Gastrocnemius medialis (tissue), 4 donors: ENCODE measurements around the gene BRAF. TPM values are rescaled to one million over a fixed set of nuclear protein-coding genes. Genes with fewer than 3 reads are reported as not detected.

Experiments
- ATAC-seq, 2 donors: fragments of 150-250 bp; one replicate each; pipeline ENCODE4 v1.9.1; 2016
- DNase-seq, 2 donors: peaks; one replicate each; pipeline ENCODE4 v3.0.0-alpha.2; 2019
- H3K27ac ChIP-seq, 4 donors: fragments of 200-600 bp; sonication (generic); 1 replicate in 1 of 4; 2 replicates in 3 of 4; pipeline ENCODE4 v1.5.1; 2016 to 2018; ENCODE audit warnings: mild to moderate bottlenecking in 2 of 4, moderate library complexity in 1 of 4
- H3K27me3 ChIP-seq, 3 donors: fragments of 200-600 bp; sonication (generic) in 2 of 3; 1 replicate in 1 of 3; 2 replicates in 2 of 3; pipeline versions ENCODE4 v1.5.1 to v1.6.0; 2016 to 2019; ENCODE audit warnings: mild to moderate bottlenecking in 1 of 3, moderate library complexity in 1 of 3
- H3K36me3 ChIP-seq, 2 donors: fragments of 200-600 bp; sonication (generic) in 1 of 2; one replicate each; pipeline ENCODE4 v1.5.1; 2017 to 2018
- H3K4me1 ChIP-seq, 2 donors: fragments of 200-600 bp; sonication (generic) in 1 of 2; one replicate each; pipeline ENCODE4 v1.5.1; 2016 to 2017; ENCODE audit warnings: mild to moderate bottlenecking in 2 of 2
- H3K4me3 ChIP-seq, 4 donors: fragments of 200-600 bp; sonication (generic) in 3 of 4; 1 replicate in 1 of 4; 2 replicates in 3 of 4; pipeline ENCODE4 v1.5.1; 2016 to 2019; ENCODE audit warnings: mild to moderate bottlenecking in 2 of 4
- H3K9me3 ChIP-seq, 3 donors: fragments of 200-600 bp; sonication (generic) in 2 of 3; 1 replicate in 1 of 3; 2 replicates in 2 of 3; pipeline ENCODE4 v1.5.1; 2016 to 2019
- CTCF ChIP-seq, 5 experiments: fragments of 450-650 bp in 3 of 5; fragments of 200-600 bp in 2 of 5; sonication (generic) in 2 of 5; IDR thresholded peaks in 4 of 5; conservative IDR thresholded peaks in 1 of 5; 1 replicate in 4 of 5; 2 replicates in 1 of 5; pipeline ENCODE4 v1.5.1; 2016 to 2019; ENCODE audit warnings: antibody characterized with exemption in 5 of 5, mild to moderate bottlenecking in 3 of 5, moderate library complexity in 3 of 5
- POLR2A ChIP-seq, 2 donors: fragments of 450-650 bp; IDR thresholded peaks; one replicate each; pipeline ENCODE4 v1.6.1; 2017; ENCODE audit warnings: antibody characterized with exemption in 2 of 2, mild to moderate bottlenecking in 2 of 2, moderate library complexity in 2 of 2
- in situ Hi-C, 4 donors: fragments of 200-750 bp; cut with MboI; loops; one replicate each; pipeline versions ENCODE4 v1.15.0 to v1.8.0; 2017; ENCODE audit warnings: low sequenced_read_pairs in 4 of 4
- intact Hi-C: fragments of 100-400 bp; cut with DNase I; formaldehyde crosslinking; loops from one replicate; pipeline ENCODE4 v1.15.1; 2023; ENCODE audit warnings: low total_unique reads
- total RNA-seq, 4 donors: library from RNA; depleted of rRNA; stranded (reverse); fragments of >200 nt; gene quantifications; one replicate each; pipeline versions ENCODE4 v1.1.0 to v1.2.3, GENCODE V29; 2016

BRAF gene
- total RNA-seq, 4 donors from 2014 or later: 10.0 to 28.4 (median 19.2) TPM

- H3K27ac ChIP-seq: no peak overlapping the region
- intact Hi-C loops: loop anchor here (5.0 to 10.0 kb wide), 3 partner anchors 254 to 751 kb away; partner anchors contain the start of genes ADCK2, KDM7A and MKRN1
- TF ChIP-seq POLR2A (IDR thresholded peaks at IDR 0.05) (no peak), CTCF (IDR thresholded peaks at IDR 0.05 in 4 of 5, conservative IDR thresholded peaks at IDR 0.05 in 1 of 5) (no peak)
- ATAC-seq: no peak
- peaks cover 19 to 30% of the 10 kb centered on the region in 2 donors for H3K4me1 ChIP-seq
- DNase-seq: no peak
- no peaks in the 10 kb centered on the region for H3K9me3 ChIP-seq
- no peaks in the 10 kb centered on the region for H3K36me3 ChIP-seq
- no peak overlapping the region for H3K4me3 ChIP-seq
- H3K27me3 ChIP-seq: no peaks in the 10 kb centered on the region
- in situ Hi-C loops: loop anchor here in 1 of 4 donors (10.0 kb wide), 1 partner anchor 231 kb away; the partner anchor contains the start of gene NDUFB2
Measured at GRCh38 chr7:140926021-140926817, 1.5 kb upstream of the BRAF start.

- no peaks in the 10 kb centered on the region for H3K36me3 ChIP-seq
- peak overlapping the region; percentile 90 to 99 (median 96) for H3K27ac ChIP-seq
- H3K9me3 ChIP-seq: no peaks in the 10 kb centered on the region
- ATAC-seq (peak; percentile 78 to 83), DNase-seq (peak; percentile 47 to 49)
- no peaks in the 10 kb centered on the region for H3K27me3 ChIP-seq
- intact Hi-C loops (loop anchor here (2.0 to 10.0 kb wide), 5 partner anchors 91 to 749 kb away; partner anchors contain the start of genes KDM7A, MKRN1, MRPS33 and NDUFB2), in situ Hi-C loops (loop anchor here in 1 of 4 donors (10.0 kb wide), 1 partner anchor 229 kb away; the partner anchor contains the start of gene NDUFB2)
- TF ChIP-seq POLR2A (IDR thresholded peaks at IDR 0.05) (peak; percentile 23 to 27), CTCF (IDR thresholded peaks at IDR 0.05 in 4 of 5, conservative IDR thresholded peaks at IDR 0.05 in 1 of 5) (peak in 3 of 5 experiments; percentile 44 to 61 (median 49))
- H3K4me3 ChIP-seq: peak overlapping the region; percentile 71 to 97 (median 95)
- H3K4me1 ChIP-seq: peaks cover 19 to 36% of the 10 kb centered on the region in 2 donors
Measured at GRCh38 chr7:140924019-140924820, 509 bp downstream of the BRAF start.

GRCh38 chr7:140923358-140924006 is 1.2 kb downstream of the BRAF start:
- no peak for TF ChIP-seq CTCF (IDR thresholded peaks at IDR 0.05 in 4 of 5, conservative IDR thresholded peaks at IDR 0.05 in 1 of 5)

GRCh38 chr7:140922741-140923345 is 1.9 kb downstream of the BRAF start:
- no peak for TF ChIP-seq POLR2A (IDR thresholded peaks at IDR 0.05)
- TF ChIP-seq CTCF (IDR thresholded peaks at IDR 0.05 in 4 of 5, conservative IDR thresholded peaks at IDR 0.05 in 1 of 5): no peak
- ATAC-seq (no peak), DNase-seq (no peak)
- Histone ChIP-seq H3K9me3 (no peaks in the 10 kb centered on the region), H3K4me3 (peak overlapping the region in 3 of 4 donors; percentile 71 to 97 (median 95)), H3K4me1 (peaks cover 19 to 36% of the 10 kb centered on the region in 2 donors), H3K27me3 (no peaks in the 10 kb centered on the region), H3K36me3 (no peaks in the 10 kb centered on the region), H3K27ac (peak overlapping the region in 2 of 4 donors; percentile 96 to 99)
- intact Hi-C loops: loop anchor here (5.0 to 10.0 kb wide), 4 partner anchors 149 to 748 kb away; partner anchors contain the start of genes KDM7A, MKRN1, NDUFB2 and TMEM178B
- in situ Hi-C loops: loop anchor here in 1 of 4 donors (10.0 kb wide), 1 partner anchor 228 kb away; the partner anchor contains the start of gene NDUFB2

More at GRCh38 chr7:140923358-140924006, 1.2 kb downstream of the BRAF start:
- no peaks in the 10 kb centered on the region for H3K27me3 ChIP-seq
- no peaks in the 10 kb centered on the region for H3K9me3 ChIP-seq
- peak; percentile 8 to 15 for ATAC-seq
- no peaks in the 10 kb centered on the region for H3K36me3 ChIP-seq
- H3K4me3 ChIP-seq: peak overlapping the region; percentile 71 to 97 (median 95)
- peaks cover 19 to 36% of the 10 kb centered on the region in 2 donors for H3K4me1 ChIP-seq
- peak overlapping the region; percentile 90 to 99 (median 96) for H3K27ac ChIP-seq
- no peak for DNase-seq
- intact Hi-C loops (loop anchor here (2.0 to 10.0 kb wide), 5 partner anchors 91 to 749 kb away; partner anchors contain the start of genes KDM7A, MKRN1, MRPS33 and NDUFB2), in situ Hi-C loops (loop anchor here in 1 of 4 donors (10.0 kb wide), 1 partner anchor 229 kb away; the partner anchor contains the start of gene NDUFB2)
